H1 (cell line): ENCODE measurements around the gene NCSTN. TPM values are rescaled to one million over a fixed set of nuclear protein-coding genes. Genes with fewer than 3 reads are reported as not detected.
A peak's percentile ranks its signal among the peaks of the same experiment; 100 is the strongest.

ENCODE experiments used
- BACH1 ChIP-seq: IDR thresholded peaks from 2 replicates; pipeline ENCODE4 v1.6.1; 2012; ENCODE audit warnings: low read length, improper control_type of control experiment
- FOSL1 ChIP-seq: IDR thresholded peaks from 2 replicates; pipeline ENCODE4 v1.6.1; 2011; ENCODE audit warnings: mild to moderate bottlenecking, low read depth, low read length, moderate library complexity; ENCODE audit not compliant: insufficient read depth
- GABPA ChIP-seq: IDR thresholded peaks from 2 replicates; pipeline ENCODE4 v1.6.1; 2011; ENCODE audit warnings: mild to moderate bottlenecking, low read length, moderate library complexity, borderline replicate concordance; ENCODE audit not compliant: insufficient read depth
- GTF2F1 ChIP-seq: IDR thresholded peaks from 2 replicates; pipeline ENCODE4 v1.6.1; 2012; ENCODE audit warnings: low read depth, low read length, improper control_type of control experiment, borderline replicate concordance
- SRF ChIP-seq: IDR thresholded peaks from 2 replicates; pipeline ENCODE4 v1.6.1; 2011; ENCODE audit warnings: mild to moderate bottlenecking, low read depth, low read length, moderate library complexity
- ZNF274 ChIP-seq: IDR thresholded peaks from 2 replicates; pipeline ENCODE4 v1.7.0; 2012; ENCODE audit warnings: low read length, borderline replicate concordance; ENCODE audit errors: extremely low read depth
- polyA plus RNA-seq, 7 experiments: library from polyadenylated mRNA; depleted of rRNA in 3 of 7; stranded (reverse) in 5 of 7; unstranded in 2 of 7; fragments of >200 nt in 5 of 7; fragments of 200-250 nt in 2 of 7; gene quantifications; 1 replicate in 5 of 7; 2 replicates in 1 of 7; 4 replicates in 1 of 7; pipeline versions ENCODE4 v1.2.1 to v1.2.3, GENCODE V29; 2011 to 2013; ENCODE audit warnings: missing spikeins in 2 of 7, mixed read lengths in 2 of 7
- total RNA-seq: library from RNA; stranded (reverse); fragmentation: NEBNext Ultra II Directional; extraction: Animal tissue kit (Norgen Biotek cat#: 25700); gene quantifications from 2 replicates; pipeline ENCODE4 v1.2.1, GENCODE V29; 2021
- TF ChIP-seq, protein P1 (sequence below): fragments of 300-600 bp; sonication (generic); IDR thresholded peaks from 2 replicates; pipeline ENCODE4 v1.7.1; 2012; ENCODE audit warnings: low read length, moderate library complexity, mild to moderate bottlenecking, inconsistent platforms; ENCODE audit not compliant: insufficient replicate concordance
- TF ChIP-seq, protein P2 (sequence below), 3 experiments: IDR thresholded peaks; 1 replicate in 2 of 3; 2 replicates in 1 of 3; pipeline versions ENCODE4 v1.5.1 to v1.6.1; 2011; ENCODE audit warnings: low read length in 3 of 3, mild to moderate bottlenecking in 3 of 3, inconsistent platforms in 2 of 3, low read depth in 1 of 3, moderate library complexity in 1 of 3; ENCODE audit not compliant: insufficient read depth in 1 of 3; ENCODE audit errors: control extremely low read depth in 1 of 3
- TF ChIP-seq, protein P3 (sequence below): IDR thresholded peaks from 2 replicates; pipeline ENCODE4 v1.6.1; 2012; ENCODE audit warnings: inconsistent platforms

Gene NCSTN
- total and polyA plus RNA-seq, 2 of the 8 experiments (the other 6 are each of a cell fraction or from before 2014, with no cell fraction given), result 64.7 to 125 TPM

DNA sequence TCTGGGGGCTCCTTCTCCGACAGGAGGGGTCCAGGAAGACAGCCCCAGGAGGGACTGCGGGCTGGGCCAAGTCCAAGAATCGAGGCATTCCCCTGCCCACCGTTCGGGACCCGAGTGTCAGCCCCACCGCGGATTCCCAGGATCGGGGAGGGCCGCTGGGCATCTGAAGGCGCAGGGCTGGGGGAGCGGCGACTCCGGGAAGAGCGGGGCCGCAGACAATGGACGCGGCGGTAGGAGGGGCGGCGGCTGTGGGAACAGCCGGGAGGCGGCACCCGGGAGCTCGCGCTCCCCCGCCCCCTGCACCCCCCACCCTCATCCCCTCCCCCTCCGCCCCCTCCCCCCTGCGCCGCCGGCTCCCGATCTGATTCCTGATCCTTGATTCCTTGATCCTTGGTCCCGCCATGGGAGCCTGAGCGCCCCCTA is 57.1 kb downstream of the NCSTN start, which contains the start of gene VANGL2 (continued):
- TF ChIP-seq, protein P1, sequence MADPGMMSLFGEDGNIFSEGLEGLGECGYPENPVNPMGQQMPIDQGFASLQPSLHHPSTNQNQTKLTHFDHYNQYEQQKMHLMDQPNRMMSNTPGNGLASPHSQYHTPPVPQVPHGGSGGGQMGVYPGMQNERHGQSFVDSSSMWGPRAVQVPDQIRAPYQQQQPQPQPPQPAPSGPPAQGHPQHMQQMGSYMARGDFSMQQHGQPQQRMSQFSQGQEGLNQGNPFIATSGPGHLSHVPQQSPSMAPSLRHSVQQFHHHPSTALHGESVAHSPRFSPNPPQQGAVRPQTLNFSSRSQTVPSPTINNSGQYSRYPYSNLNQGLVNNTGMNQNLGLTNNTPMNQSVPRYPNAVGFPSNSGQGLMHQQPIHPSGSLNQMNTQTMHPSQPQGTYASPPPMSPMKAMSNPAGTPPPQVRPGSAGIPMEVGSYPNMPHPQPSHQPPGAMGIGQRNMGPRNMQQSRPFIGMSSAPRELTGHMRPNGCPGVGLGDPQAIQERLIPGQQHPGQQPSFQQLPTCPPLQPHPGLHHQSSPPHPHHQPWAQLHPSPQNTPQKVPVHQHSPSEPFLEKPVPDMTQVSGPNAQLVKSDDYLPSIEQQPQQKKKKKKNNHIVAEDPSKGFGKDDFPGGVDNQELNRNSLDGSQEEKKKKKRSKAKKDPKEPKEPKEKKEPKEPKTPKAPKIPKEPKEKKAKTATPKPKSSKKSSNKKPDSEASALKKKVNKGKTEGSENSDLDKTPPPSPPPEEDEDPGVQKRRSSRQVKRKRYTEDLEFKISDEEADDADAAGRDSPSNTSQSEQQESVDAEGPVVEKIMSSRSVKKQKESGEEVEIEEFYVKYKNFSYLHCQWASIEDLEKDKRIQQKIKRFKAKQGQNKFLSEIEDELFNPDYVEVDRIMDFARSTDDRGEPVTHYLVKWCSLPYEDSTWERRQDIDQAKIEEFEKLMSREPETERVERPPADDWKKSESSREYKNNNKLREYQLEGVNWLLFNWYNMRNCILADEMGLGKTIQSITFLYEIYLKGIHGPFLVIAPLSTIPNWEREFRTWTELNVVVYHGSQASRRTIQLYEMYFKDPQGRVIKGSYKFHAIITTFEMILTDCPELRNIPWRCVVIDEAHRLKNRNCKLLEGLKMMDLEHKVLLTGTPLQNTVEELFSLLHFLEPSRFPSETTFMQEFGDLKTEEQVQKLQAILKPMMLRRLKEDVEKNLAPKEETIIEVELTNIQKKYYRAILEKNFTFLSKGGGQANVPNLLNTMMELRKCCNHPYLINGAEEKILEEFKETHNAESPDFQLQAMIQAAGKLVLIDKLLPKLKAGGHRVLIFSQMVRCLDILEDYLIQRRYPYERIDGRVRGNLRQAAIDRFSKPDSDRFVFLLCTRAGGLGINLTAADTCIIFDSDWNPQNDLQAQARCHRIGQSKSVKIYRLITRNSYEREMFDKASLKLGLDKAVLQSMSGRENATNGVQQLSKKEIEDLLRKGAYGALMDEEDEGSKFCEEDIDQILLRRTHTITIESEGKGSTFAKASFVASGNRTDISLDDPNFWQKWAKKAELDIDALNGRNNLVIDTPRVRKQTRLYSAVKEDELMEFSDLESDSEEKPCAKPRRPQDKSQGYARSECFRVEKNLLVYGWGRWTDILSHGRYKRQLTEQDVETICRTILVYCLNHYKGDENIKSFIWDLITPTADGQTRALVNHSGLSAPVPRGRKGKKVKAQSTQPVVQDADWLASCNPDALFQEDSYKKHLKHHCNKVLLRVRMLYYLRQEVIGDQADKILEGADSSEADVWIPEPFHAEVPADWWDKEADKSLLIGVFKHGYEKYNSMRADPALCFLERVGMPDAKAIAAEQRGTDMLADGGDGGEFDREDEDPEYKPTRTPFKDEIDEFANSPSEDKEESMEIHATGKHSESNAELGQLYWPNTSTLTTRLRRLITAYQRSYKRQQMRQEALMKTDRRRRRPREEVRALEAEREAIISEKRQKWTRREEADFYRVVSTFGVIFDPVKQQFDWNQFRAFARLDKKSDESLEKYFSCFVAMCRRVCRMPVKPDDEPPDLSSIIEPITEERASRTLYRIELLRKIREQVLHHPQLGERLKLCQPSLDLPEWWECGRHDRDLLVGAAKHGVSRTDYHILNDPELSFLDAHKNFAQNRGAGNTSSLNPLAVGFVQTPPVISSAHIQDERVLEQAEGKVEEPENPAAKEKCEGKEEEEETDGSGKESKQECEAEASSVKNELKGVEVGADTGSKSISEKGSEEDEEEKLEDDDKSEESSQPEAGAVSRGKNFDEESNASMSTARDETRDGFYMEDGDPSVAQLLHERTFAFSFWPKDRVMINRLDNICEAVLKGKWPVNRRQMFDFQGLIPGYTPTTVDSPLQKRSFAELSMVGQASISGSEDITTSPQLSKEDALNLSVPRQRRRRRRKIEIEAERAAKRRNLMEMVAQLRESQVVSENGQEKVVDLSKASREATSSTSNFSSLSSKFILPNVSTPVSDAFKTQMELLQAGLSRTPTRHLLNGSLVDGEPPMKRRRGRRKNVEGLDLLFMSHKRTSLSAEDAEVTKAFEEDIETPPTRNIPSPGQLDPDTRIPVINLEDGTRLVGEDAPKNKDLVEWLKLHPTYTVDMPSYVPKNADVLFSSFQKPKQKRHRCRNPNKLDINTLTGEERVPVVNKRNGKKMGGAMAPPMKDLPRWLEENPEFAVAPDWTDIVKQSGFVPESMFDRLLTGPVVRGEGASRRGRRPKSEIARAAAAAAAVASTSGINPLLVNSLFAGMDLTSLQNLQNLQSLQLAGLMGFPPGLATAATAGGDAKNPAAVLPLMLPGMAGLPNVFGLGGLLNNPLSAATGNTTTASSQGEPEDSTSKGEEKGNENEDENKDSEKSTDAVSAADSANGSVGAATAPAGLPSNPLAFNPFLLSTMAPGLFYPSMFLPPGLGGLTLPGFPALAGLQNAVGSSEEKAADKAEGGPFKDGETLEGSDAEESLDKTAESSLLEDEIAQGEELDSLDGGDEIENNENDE, result no peak
- TF ChIP-seq, protein P2, sequence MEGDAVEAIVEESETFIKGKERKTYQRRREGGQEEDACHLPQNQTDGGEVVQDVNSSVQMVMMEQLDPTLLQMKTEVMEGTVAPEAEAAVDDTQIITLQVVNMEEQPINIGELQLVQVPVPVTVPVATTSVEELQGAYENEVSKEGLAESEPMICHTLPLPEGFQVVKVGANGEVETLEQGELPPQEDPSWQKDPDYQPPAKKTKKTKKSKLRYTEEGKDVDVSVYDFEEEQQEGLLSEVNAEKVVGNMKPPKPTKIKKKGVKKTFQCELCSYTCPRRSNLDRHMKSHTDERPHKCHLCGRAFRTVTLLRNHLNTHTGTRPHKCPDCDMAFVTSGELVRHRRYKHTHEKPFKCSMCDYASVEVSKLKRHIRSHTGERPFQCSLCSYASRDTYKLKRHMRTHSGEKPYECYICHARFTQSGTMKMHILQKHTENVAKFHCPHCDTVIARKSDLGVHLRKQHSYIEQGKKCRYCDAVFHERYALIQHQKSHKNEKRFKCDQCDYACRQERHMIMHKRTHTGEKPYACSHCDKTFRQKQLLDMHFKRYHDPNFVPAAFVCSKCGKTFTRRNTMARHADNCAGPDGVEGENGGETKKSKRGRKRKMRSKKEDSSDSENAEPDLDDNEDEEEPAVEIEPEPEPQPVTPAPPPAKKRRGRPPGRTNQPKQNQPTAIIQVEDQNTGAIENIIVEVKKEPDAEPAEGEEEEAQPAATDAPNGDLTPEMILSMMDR (IDR thresholded peaks at IDR 0.05; ENCODE audit: control extremely low read depth in 1 of 3, insufficient read depth in 1 of 3, low read depth in 1 of 3, low read length in 3 of 3), result no peak
- TF ChIP-seq, protein P3, sequence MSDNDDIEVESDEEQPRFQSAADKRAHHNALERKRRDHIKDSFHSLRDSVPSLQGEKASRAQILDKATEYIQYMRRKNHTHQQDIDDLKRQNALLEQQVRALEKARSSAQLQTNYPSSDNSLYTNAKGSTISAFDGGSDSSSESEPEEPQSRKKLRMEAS, result peak; percentile 52; the same call in 1 of the 2 replicates
- no peak for TF ChIP-seq ZNF274
- TF ChIP-seq GABPA, result no peak
- no peak for TF ChIP-seq FOSL1
- TF ChIP-seq SRF, result no peak
- no peak for TF ChIP-seq GTF2F1
- no peak; the same call in 1 of the 2 replicates for TF ChIP-seq BACH1
